HL-60 (cell line): ENCODE data around the gene PSMC5.

Experiments
- CTCF ChIP-seq: IDR thresholded peaks from one replicate; pipeline ENCODE4 v1.5.1; 2011; ENCODE audit warnings: low read length, control low read depth, inconsistent platforms; ENCODE audit not compliant: insufficient read depth
- GABPA ChIP-seq: IDR thresholded peaks from 2 replicates; pipeline ENCODE4 v1.6.1; 2012; ENCODE audit warnings: low read depth
- POLR2AphosphoS5 ChIP-seq: IDR thresholded peaks from 2 replicates; pipeline ENCODE4 v1.6.1; 2012; ENCODE audit warnings: low read depth
- REST ChIP-seq: IDR thresholded peaks from 2 replicates; pipeline ENCODE4 v1.6.1; 2012; ENCODE audit warnings: low read depth; ENCODE audit not compliant: insufficient replicate concordance
- SPI1 ChIP-seq: IDR thresholded peaks from 2 replicates; pipeline ENCODE4 v1.6.1; 2012; ENCODE audit warnings: low read depth, mild to moderate bottlenecking, borderline replicate concordance

DNA sequence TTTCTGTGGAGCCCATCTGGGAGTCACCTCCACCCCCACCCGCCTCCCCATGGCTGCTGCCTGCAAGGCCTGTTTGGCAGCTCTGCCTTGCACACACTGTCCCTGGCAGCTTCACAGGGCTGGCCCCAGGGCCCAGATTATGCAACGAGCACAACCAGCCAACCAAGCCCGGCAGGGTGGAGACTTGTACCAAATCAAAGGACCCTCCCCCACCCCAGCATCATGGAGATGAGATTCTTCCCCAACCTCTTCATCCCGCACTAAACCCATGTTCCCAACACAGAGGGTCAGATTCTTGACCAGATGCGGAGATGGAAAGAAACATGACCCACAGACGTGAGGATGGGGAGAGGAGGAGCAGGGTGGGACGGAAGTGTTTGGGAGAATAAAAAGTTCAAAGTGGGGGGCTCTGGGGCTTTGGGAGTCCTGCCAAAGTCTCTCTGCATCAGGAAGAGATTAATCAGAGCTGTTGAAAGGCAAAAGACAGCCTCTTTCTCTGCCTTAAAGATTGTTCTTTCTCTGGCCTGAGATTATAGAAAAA, 11.5 kb downstream of the PSMC5 start:
- TF ChIP-seq CTCF (no peak), REST (no peak), POLR2AphosphoS5 (no peak), SPI1 (no peak), GABPA (no peak)
